HFF-Myc (cell line): ENCODE measurements around the gene AACS.

Experiments
- DNase-seq: peaks from one replicate; pipeline ENCODE4 v3.0.0-alpha.2; 2011; ENCODE audit warnings: low read depth; ENCODE audit errors: extremely low read depth
- H3K4me3 ChIP-seq: replicated peaks from 2 replicates; pipeline ENCODE4 v1.5.1; 2011; ENCODE audit warnings: low read depth, mild to moderate bottlenecking, control low read depth, low read length
- TF ChIP-seq, protein P1 (sequence below): IDR thresholded peaks from 2 replicates; pipeline ENCODE4 v1.5.1; 2012; ENCODE audit warnings: mild to moderate bottlenecking, low read depth, low read length, control low read depth; ENCODE audit errors: missing control alignments

AACS gene

DNA sequence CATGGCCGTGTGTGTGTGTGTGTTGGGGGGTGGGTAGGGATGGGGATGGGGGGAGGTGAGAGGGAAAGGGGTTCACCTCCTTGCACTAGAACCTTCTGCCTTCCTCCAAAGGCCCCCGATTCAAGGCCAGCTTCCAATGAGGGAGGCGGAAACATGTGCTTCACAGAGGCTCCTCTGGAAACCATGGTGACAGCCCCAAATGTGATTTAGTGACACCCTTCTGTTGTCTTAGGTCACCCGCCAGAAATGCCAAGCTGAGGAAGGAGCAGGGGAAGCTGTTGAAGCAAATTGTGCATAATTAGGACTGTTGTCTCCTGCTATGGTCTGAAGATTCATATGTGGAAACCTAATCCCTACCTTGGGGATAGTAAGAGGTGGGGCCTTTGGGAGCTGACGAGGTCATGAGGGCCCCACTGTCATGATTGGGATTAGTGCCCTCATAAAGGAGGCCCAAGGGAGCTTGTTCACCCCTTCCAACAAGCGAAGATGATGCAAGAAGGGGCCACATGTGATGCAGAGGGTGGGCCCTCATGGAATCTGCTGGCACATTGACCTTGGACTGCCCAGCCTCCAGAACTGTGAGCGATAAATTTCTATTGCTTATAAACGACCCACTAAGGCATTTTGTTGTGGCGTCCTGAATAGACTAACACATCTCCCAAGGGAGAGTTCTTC lies 95.2 kb downstream of the AACS start:
- no peak overlapping the region for H3K4me3 ChIP-seq
- no peak for DNase-seq
- TF ChIP-seq, protein P1, sequence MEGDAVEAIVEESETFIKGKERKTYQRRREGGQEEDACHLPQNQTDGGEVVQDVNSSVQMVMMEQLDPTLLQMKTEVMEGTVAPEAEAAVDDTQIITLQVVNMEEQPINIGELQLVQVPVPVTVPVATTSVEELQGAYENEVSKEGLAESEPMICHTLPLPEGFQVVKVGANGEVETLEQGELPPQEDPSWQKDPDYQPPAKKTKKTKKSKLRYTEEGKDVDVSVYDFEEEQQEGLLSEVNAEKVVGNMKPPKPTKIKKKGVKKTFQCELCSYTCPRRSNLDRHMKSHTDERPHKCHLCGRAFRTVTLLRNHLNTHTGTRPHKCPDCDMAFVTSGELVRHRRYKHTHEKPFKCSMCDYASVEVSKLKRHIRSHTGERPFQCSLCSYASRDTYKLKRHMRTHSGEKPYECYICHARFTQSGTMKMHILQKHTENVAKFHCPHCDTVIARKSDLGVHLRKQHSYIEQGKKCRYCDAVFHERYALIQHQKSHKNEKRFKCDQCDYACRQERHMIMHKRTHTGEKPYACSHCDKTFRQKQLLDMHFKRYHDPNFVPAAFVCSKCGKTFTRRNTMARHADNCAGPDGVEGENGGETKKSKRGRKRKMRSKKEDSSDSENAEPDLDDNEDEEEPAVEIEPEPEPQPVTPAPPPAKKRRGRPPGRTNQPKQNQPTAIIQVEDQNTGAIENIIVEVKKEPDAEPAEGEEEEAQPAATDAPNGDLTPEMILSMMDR = no peak

DNA sequence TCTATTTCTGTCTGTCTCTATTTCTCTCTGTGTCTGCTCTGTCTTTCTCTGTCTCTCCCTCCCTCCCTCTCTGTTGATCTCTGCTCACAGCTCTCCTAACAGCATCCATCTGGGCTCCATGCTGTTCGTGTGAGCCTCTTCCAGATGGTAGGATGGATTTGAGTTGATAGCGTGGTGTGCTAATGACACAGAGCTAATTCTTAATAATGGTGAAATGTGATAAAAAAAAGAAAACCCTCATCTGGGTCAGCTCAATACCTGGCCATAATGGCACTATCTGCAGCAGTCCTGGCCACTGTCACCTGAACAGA lies 96.4 kb downstream of the AACS start:
- TF ChIP-seq, protein P1 = no peak
- H3K4me3 ChIP-seq = no peak overlapping the region
- DNase-seq = no peak

DNA sequence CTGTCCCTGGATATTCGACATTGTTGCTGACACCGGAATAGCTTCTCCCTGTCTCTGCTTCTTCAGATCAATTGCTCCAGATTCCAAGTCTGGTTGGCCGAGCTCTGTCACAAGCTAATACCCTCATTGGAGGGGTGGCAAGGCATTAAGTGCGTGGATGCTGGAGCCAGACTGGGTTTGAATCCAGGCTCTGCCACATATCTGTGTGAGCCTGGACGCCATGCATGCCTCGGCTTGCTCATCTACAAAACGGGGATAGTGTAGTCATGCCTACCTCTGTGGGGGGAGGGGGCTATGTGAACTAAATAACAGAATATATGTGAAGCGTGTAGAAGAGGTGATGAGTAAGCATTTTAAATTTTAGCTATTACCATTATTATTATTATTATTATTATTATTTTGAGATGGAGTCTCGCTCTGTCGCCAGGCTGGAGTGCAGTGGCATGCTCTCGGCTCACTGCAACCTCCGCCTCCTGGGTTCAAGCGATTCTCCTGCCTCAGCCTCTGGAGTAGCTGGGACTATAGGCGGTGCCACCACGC lies 97.3 kb downstream of the AACS start:
- no peak for DNase-seq
- TF ChIP-seq, protein P1 = no peak
- no peak overlapping the region for H3K4me3 ChIP-seq

DNA sequence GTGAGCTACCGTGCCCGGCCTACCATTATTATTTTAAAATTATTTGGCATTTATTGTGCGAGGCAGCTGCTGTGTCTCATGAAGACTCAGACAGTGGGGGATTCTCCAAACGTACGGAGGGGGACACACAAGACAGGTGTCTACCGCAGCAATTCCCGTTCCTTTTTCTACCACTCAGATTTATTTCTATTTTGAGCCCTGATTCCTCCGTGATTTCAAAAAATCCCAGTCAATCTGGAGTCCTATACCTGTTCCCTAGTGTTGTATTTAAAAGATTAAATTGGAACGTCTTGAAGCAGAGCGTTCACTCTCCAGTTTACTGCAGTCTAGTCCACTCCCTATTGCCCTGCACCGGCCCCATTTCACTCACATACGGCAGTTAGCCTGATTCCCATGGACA lies 97.9 kb downstream of the AACS start:
- H3K4me3 ChIP-seq = no peak overlapping the region
- no peak for DNase-seq
- TF ChIP-seq, protein P1 = no peak

DNA sequence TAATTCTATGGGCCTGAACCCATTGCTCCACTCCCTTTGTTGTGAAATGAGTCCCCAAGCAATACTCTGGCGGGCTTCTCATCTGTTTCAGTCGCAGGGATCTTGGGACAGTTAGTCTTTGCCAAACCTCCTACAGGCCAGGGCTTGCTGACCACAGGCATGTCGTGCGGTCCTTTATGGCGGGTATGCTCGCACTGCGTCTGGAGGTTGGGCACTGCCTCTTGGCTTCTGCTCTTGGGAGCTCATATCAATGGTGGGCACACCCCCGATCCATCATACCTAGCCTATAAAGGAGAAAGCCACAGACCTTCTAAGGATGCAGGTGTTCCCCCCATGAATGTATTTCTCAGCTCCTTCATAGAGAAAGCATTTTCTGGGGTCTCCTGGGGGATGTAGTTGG lies 99.3 kb downstream of the AACS start:
- TF ChIP-seq, protein P1 = no peak
- DNase-seq = no peak
- H3K4me3 ChIP-seq = no peak overlapping the region

DNA sequence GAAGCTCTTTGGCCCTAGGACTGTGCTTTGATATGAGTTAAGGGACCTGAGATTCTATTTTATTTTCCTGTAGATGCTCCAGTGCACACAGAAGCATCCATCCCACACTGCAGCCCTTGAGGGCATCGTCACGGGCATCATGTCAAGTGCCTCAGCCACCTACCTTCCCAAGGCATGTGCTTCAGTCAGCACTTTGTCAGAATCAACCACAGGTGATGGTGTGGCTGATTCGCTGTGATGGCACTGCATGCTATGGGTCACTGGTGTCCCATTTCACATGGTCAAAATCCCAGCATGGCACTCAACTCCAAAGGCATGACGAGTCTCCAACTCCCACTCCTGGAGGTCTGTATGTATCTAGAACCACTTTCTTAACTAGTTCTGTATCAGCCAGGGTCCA lies 100.8 kb downstream of the AACS start:
- no peak for DNase-seq

DNA sequence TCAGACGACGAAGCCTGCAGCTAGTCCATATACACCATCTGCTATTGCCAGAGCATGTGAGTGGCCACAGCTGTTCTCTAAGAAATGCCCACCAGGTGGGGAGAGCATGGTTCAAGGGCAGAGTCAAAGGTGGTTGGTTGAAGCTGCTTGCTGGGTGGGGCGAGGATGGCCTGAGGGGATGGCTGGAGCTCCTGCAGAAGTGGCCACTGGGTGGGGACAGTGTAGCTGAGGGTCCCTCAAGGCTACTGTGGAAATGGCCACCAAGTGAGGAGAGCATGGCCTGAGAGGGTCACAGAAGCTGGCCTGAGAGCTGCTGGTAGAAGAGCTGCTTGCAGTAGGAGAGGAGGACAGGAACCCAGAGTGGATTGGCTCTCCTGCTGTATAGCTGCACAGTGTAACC lies 102.4 kb downstream of the AACS start:
- H3K4me3 ChIP-seq = no peak overlapping the region
- TF ChIP-seq, protein P1 = no peak
- DNase-seq = no peak

More for the DNA sequence above, 100.8 kb downstream of the AACS start:
- TF ChIP-seq, protein P1 = no peak
- no peak overlapping the region for H3K4me3 ChIP-seq
